Type B pancreatic cell (in vitro differentiated cells): Measurements from ENCODE around the gene GPR75. TPM values are rescaled to one million over a fixed set of nuclear protein-coding genes. Genes with fewer than 3 reads are reported as not detected.

Experiments
- DNase-seq: peaks from one replicate; pipeline ENCODE4 v3.0.0; 2021; ENCODE audit warnings: mixed read lengths; ENCODE audit not compliant: unreplicated experiment; ENCODE audit errors: extremely low spot score
- H3K27ac Mint-ChIP-seq: 2 replicates; pipeline ENCODE4 v1.8.0; 2021; ENCODE audit warnings: mild to moderate bottlenecking, mixed read lengths
- H3K27me3 Mint-ChIP-seq: 2 replicates; pipeline ENCODE4 v1.8.0; 2021; ENCODE audit warnings: mixed read lengths
- H3K36me3 Mint-ChIP-seq: 2 replicates; pipeline ENCODE4 v1.8.0; 2021; ENCODE audit warnings: mixed read lengths
- H3K4me1 Mint-ChIP-seq: one replicate; pipeline ENCODE4 v1.8.0; 2021; ENCODE audit warnings: mixed read lengths; ENCODE audit not compliant: unreplicated experiment
- H3K4me3 Mint-ChIP-seq: 2 replicates; pipeline ENCODE4 v1.8.0; 2021; ENCODE audit warnings: mild to moderate bottlenecking, mixed read lengths
- H3K9me3 Mint-ChIP-seq: 2 replicates; pipeline ENCODE4 v1.8.0; 2021; ENCODE audit warnings: mixed read lengths
- CTCF ChIP-seq: fragments of 200-600 bp; sonication (generic); conservative IDR thresholded peaks from 2 replicates; pipeline ENCODE4 v1.5.0; 2021; ENCODE audit warnings: antibody characterized with exemption, mild to moderate bottlenecking
- microRNA-seq: library from miRNA; unstranded; fragments of <30 nt; microRNA quantifications from one replicate; pipeline ENCODE4, GENCODE V29; 2020
- total RNA-seq: library from RNA; stranded (reverse); gene quantifications from 2 replicates; pipeline ENCODE4 v1.2.1, GENCODE V29; 2021; ENCODE audit warnings: low replicate concordance

Gene GPR75
- total RNA-seq, 1 donor from 2014 or later, result 4.1 TPM

- no peak overlapping the region for H3K27ac Mint-ChIP-seq
- peaks cover 26% of the 10 kb centered on the region for H3K36me3 Mint-ChIP-seq
- no peak for TF ChIP-seq CTCF
- H3K4me3 Mint-ChIP-seq, result no peak overlapping the region
- H3K4me1 Mint-ChIP-seq, result no peaks in the 10 kb centered on the region
- H3K9me3 Mint-ChIP-seq, result no peaks in the 10 kb centered on the region
- H3K27me3 Mint-ChIP-seq, result no peaks in the 10 kb centered on the region
- DNase-seq, result no peak
These were observed 40.8 kb downstream of the GPR75 start for GRCh38 chr2:53818854-53819435.

- Mint-ChIP-seq H3K4me3 (no peak overlapping the region), H3K27me3 (no peaks in the 10 kb centered on the region), H3K27ac (no peak overlapping the region)
These were observed 46.6 kb downstream of the GPR75 start for GRCh38 chr2:53813151-53813550.

GRCh38 chr2:53811601-53812000, 48.2 kb downstream of the GPR75 start:
- no peak overlapping the region for H3K27ac Mint-ChIP-seq
- H3K4me1 Mint-ChIP-seq, result no peaks in the 10 kb centered on the region
- peaks cover 32% of the 10 kb centered on the region for H3K36me3 Mint-ChIP-seq

More at GRCh38 chr2:53813151-53813550, 46.6 kb downstream of the GPR75 start:
- no peak for DNase-seq
- TF ChIP-seq CTCF, result no peak
- no peaks in the 10 kb centered on the region for H3K9me3 Mint-ChIP-seq
- no peaks in the 10 kb centered on the region for H3K4me1 Mint-ChIP-seq
- H3K36me3 Mint-ChIP-seq, result peaks cover 42% of the 10 kb centered on the region

More at GRCh38 chr2:53811601-53812000, 48.2 kb downstream of the GPR75 start:
- Mint-ChIP-seq H3K4me3 (no peak overlapping the region), H3K27me3 (no peaks in the 10 kb centered on the region), H3K9me3 (no peaks in the 10 kb centered on the region)
- no peak for TF ChIP-seq CTCF
- DNase-seq, result no peak

Small RNAs within 50 kb of the gene (microRNA-seq; reads per million reads assigned to microRNA genes)
- gene MIR3682, result not detected

Other genes starting within 250 kb of the GPR75 start
- gene CHAC2, start 92.2 kb downstream of the GPR75 start, total RNA-seq, result 2.0 and 4.7 TPM in 2 replicates
- 16.8 and 47.7 TPM in 2 replicates for gene ASB3, start 73.0 kb downstream of the GPR75 start, total RNA-seq
- 41.7 and 43.8 TPM in 2 replicates for gene ERLEC1, start 72.9 kb downstream of the GPR75 start, total RNA-seq
- gene PSME4, start 111.0 kb upstream of the GPR75 start, total RNA-seq, result 59.0 and 65.6 TPM in 2 replicates